GM12878 (cell line): Measurements from ENCODE around the gene ABHD2.

Source experiments
- BMI1 ChIP-seq: fragments of 450-650 bp; IDR thresholded peaks from 2 replicates; pipeline ENCODE4 v1.6.1; 2016; ENCODE audit warnings: mild to moderate bottlenecking, moderate library complexity, borderline replicate concordance
- CBX5 ChIP-seq: sonication (generic); IDR thresholded peaks from 2 replicates; pipeline ENCODE4 v1.6.1; 2016; ENCODE audit warnings: low read depth, moderate library complexity, mild to moderate bottlenecking, inconsistent platforms
- CEBPB ChIP-seq, 2 experiments: fragments of 150-350 bp in 1 of 2; IDR thresholded peaks; 2 replicates each; pipeline ENCODE4 v1.6.1; 2012 to 2014; ENCODE audit warnings: low read depth in 2 of 2, low read length in 2 of 2, borderline replicate concordance in 1 of 2, inconsistent platforms in 1 of 2
- CHD1 ChIP-seq: IDR thresholded peaks from 2 replicates; pipeline ENCODE4 v1.6.1; 2012; ENCODE audit warnings: low read depth, low read length, improper control_type of control experiment
- ETV6 ChIP-seq, 2 experiments: fragments of 450-650 bp in 1 of 2; IDR thresholded peaks in 1 of 2; conservative IDR thresholded peaks in 1 of 2; 2 replicates each; pipeline ENCODE4 v1.6.1; 2014; ENCODE audit warnings: antibody characterized with exemption in 1 of 2, borderline replicate concordance in 1 of 2, low read depth in 1 of 2, mild to moderate bottlenecking in 1 of 2, moderate library complexity in 1 of 2
- EZH2 ChIP-seq: IDR thresholded peaks from 2 replicates; pipeline ENCODE4 v1.6.1; 2012; ENCODE audit warnings: low read depth, mild to moderate bottlenecking, control low read depth, inconsistent platforms, low read length, borderline replicate concordance; ENCODE audit not compliant: control insufficient read depth
- MYC ChIP-seq: IDR thresholded peaks from 2 replicates; pipeline ENCODE4 v1.6.1; 2011; ENCODE audit warnings: mild to moderate bottlenecking, low read length, moderate library complexity, inconsistent platforms; ENCODE audit not compliant: insufficient read depth, insufficient replicate concordance, insufficient read length, severe bottlenecking
- NR2C2 ChIP-seq: IDR thresholded peaks from 2 replicates; pipeline ENCODE4 v1.6.1; 2011; ENCODE audit warnings: borderline replicate concordance, low read depth; ENCODE audit not compliant: control insufficient read depth, insufficient read length
- TAF1 ChIP-seq: IDR thresholded peaks from 2 replicates; pipeline ENCODE4 v1.6.1; 2011; ENCODE audit warnings: mild to moderate bottlenecking, low read depth, low read length, borderline replicate concordance
- TBL1XR1 ChIP-seq: IDR thresholded peaks from 2 replicates; pipeline ENCODE4 v1.6.1; 2012; ENCODE audit warnings: low read depth, low read length, improper control_type of control experiment
- TF ChIP-seq, protein P1 (sequence below): IDR thresholded peaks from 2 replicates; pipeline ENCODE4 v1.6.1; 2011; ENCODE audit warnings: low read depth, low read length, improper control_type of control experiment, borderline replicate concordance

GRCh38 chr15:89095073-89095472 lies 6.8 kb downstream of the ABHD2 start:
- TF ChIP-seq CHD1 (no peak), TAF1 (no peak), ETV6 (conservative IDR thresholded peaks at IDR 0.05 in 1 of 2, IDR thresholded peaks at IDR 0.05 in 1 of 2; ENCODE audit: borderline replicate concordance in 1 of 2, low read depth in 1 of 2) (no peak), NR2C2 (no peak), EZH2 (no peak), TBL1XR1 (no peak), CBX5 (no peak), BMI1 (no peak), CEBPB (IDR thresholded peaks at IDR 0.05; ENCODE audit: borderline replicate concordance in 1 of 2, low read depth in 2 of 2, low read length in 2 of 2) (no peak), MYC (no peak)
- TF ChIP-seq, protein P1, sequence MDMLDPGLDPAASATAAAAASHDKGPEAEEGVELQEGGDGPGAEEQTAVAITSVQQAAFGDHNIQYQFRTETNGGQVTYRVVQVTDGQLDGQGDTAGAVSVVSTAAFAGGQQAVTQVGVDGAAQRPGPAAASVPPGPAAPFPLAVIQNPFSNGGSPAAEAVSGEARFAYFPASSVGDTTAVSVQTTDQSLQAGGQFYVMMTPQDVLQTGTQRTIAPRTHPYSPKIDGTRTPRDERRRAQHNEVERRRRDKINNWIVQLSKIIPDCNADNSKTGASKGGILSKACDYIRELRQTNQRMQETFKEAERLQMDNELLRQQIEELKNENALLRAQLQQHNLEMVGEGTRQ: no peak
